Erythroblast (primary cell): Measurements from ENCODE around the gene DGKD.

Source experiments
- DNase-seq, 2 experiments: peaks; one replicate each; lab custom pipeline; 2025; lab: John Stamatoyannopoulos, UW
- GATA1 ChIP-seq: IDR thresholded peaks from 2 replicates; pipeline ENCODE4 v1.6.1; 2011; ENCODE audit warnings: low read depth, mild to moderate bottlenecking, control low read depth, low read length, moderate library complexity
- POLR2A ChIP-seq: IDR thresholded peaks from 2 replicates; pipeline ENCODE4 v1.6.1; 2011; ENCODE audit warnings: mild to moderate bottlenecking, low read length

Gene DGKD

DNA sequence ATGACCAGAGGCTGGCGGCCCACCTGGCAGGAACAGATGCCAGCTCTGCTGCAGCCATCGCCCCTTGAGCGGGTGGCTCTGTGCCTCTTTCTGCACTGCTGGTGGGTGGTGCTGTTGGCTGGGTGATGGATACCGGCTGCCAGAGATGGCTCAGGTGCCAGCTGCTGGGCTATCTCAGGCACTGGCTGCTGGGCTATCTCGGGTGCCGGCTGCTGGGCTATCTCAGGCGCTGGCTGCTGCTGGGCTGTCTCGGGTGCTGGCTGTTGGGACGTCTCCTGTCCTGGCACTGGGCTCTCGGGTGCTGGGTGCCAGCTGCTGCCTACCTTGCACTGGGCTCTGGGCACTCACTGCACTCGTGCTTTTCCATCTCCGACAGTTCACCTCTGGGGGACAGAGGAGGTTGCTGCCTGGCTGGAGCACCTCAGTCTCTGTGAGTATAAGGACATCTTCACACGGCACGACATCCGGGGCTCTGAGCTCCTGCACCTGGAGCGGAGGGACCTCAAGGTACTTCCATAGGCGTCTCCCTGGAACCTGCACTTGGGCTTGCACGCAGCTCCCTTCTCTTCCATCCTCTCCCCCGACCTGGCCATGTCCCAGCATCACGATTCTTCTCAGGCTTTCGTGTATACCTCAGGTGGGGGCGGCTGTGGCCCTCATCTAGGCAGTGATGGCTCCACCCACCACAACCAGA lies 113.9 kb downstream of the DGKD start:
- no peak for DNase-seq
- TF ChIP-seq GATA1, result no peak

DNA sequence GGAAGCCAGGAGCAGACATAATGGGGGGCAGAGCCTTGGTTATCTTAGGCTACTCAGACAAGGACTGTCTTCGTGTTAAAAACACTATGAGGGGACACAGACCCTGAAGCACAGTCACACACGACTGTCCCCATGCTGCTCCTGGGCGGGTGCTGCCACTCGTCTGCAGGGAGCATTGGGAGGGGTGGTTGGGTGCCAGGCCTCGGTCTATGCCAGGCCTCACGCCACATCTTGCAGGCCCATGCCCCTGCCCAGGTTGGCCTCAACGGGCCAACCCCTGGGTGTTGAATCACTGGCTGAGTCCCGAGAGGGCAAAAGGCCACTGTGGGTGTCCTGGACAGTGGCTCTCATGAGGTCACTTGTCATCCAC lies 114.4 kb downstream of the DGKD start:
- DNase-seq, result no peak
- TF ChIP-seq GATA1 (no peak), POLR2A (no peak)

GRCh38 chr2:233469261-233470010 lies 115.1 kb downstream of the DGKD start:
- TF ChIP-seq POLR2A (no peak), GATA1 (no peak)
- peak in 1 of 2 experiments; percentile 5 for DNase-seq

DNA sequence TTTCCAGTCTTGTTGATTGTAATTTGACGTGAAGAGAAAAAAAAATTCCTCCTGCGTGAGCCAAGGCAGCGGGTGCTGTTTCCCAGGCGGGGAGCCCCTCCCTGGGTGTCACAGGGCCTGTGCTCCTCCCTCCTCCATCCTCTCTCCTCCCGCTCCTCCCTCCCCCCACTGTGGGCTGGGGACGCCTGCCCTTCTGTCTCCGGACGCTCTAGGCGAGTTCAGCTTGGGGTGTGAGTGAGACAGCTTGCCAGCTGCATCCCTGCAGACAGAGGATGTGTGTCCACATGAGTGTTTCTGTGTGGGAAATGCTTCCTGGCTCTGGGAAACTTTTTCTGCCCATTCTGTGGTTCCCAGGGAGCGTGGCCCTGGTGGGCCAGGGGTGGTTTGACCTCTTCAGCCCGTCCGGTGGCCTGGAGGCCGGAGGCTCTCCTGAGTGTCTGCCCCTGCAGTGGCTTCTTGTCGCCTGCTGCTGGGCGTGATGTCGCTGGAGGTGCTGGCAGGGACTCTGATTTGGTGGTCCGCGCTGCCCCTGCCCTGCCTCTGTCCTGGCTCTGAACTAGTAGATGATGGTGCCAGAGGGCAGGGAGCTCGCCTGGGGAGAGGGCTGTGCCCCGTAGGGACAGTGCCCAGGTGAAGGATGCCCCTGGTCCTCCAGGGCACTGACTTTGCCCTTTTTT lies 115.9 kb downstream of the DGKD start:
- TF ChIP-seq POLR2A (no peak), GATA1 (no peak)
- no peak for DNase-seq

DNA sequence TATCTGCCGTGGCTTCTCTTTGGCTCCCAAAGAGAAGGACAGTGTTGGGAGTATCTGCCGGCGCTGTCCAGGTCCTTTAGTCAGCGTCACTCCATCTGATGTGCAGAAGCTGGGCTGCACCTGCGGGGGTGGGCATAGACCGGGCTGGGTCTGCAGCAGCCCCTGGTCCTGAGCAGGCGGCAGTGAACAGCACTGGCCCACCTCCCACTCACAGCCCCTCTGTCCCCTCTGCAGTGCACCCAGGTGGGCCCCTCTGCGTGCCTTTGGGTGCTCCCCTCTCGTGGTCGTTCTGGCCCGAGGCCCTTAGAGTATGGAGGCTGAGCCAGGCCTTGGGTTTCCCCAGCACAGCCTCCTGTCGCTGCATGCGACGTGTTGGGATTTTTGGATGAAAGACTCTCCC lies 116.5 kb downstream of the DGKD start:
- TF ChIP-seq GATA1, result no peak
- no peak for TF ChIP-seq POLR2A
- no peak for DNase-seq

- DNase-seq, result no peak
- TF ChIP-seq GATA1, result no peak
- TF ChIP-seq POLR2A, result no peak
Measured at GRCh38 chr2:233471291-233472035, 117.2 kb downstream of the DGKD start.

GRCh38 chr2:233473386-233473791 lies 119.1 kb downstream of the DGKD start:
- no peak for TF ChIP-seq POLR2A
- no peak for DNase-seq

- TF ChIP-seq GATA1, result no peak
- TF ChIP-seq POLR2A, result no peak
- no peak for DNase-seq
Measured at GRCh38 chr2:233473878-233474277, 119.6 kb downstream of the DGKD start.

GRCh38 chr2:233474308-233475160 lies 120.2 kb downstream of the DGKD start:
- no peak for TF ChIP-seq POLR2A
- TF ChIP-seq GATA1, result no peak
- no peak for DNase-seq

DNA sequence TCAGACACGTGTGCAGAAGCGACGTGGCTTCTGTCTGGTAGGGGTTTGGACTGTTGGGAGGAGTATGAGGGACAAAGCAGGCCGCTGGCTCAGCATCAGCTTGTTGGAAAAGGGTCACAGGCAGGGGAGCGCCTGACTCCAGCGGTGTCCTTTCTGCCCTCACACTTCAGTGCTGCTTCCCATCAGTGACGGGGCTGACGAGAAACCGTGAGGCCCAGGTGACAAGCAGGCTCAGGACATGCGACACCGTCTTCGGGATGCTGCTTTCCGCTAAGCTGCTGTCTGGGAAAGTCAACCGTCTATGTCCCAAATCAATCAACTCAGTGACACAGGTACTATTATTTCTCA lies 121.7 kb downstream of the DGKD start:
- DNase-seq, result no peak
- no peak for TF ChIP-seq POLR2A
- no peak for TF ChIP-seq GATA1

- no peak for DNase-seq
Measured at GRCh38 chr2:233476651-233477547, 122.6 kb downstream of the DGKD start.

More at GRCh38 chr2:233476651-233477547, 122.6 kb downstream of the DGKD start:
- TF ChIP-seq GATA1 (no peak), POLR2A (no peak)
